Stimulated activated CD8-positive, alpha-beta memory T cell treated with anti-CD3 and anti-CD28 coated beads, Interleukin-7, amount 100 ng/mL, for 48 hours (primary cell): ENCODE data around the gene CCDC169.

Experiments
- DNase-seq, 2 donors: peaks; one replicate each; pipeline ENCODE4 v3.0.0-alpha.2; 2020; ENCODE audit warnings: low read depth in 1 of 2; ENCODE audit errors: extremely low read depth in 1 of 2

The CCDC169 gene

DNA sequence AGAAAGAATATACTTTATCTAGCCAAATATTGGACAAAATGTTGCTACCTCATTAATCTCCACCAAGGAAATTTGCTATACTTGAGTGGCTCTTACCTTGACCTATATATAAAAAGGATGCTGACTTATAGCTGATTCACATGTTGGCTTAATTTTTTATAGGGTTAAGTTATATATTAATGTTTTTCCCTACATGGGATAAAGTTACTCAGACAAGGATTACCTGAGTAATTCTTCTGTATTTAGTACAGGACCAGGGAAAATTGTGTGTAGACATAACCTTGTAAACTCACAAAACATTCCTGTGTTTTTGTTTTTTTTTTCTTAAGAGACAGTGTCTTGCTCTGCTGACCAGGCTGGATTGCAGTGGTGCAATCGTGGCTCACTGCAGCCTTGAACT lies 52.6 kb downstream of the CCDC169 start:
- DNase-seq, result no peak

DNA sequence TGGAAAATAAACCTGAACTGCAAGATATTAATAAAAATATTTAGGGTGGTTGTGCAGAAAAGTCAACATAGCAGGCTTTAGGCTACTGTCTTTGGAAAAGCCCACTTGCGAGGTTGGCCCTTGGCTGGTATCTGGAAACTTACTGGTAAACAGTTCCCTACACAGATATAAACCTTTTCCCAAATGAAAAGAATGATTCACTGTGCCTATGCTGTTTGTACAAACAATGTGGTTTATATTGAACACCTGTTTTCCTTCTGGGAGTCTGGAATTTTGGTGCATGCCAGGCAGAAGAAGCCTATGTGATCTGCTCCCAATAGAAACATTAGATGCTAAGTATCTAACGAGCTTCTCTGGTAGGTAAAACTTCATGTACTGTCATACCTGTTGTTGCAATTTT lies 53.5 kb downstream of the CCDC169 start:
- no peak for DNase-seq

DNA sequence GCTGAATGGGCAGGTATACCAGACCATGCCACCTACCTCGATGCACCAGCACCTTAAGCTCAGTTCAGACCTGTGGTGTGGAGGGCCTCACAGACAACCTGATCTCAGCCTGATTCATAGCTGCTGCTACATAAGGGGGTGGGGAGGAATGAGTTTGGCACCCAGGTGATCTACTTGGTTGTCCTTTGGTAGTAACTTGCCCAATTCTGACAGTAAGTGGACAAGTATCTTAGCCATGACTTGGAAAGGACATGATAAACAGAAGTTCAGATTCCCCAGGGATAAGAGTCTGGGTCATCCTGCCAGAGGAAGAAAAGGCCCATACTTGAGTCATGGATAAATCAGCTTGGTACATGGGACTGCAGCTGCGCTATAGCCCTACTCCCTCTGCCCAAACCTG lies 54.9 kb downstream of the CCDC169 start:
- DNase-seq, result no peak

DNA sequence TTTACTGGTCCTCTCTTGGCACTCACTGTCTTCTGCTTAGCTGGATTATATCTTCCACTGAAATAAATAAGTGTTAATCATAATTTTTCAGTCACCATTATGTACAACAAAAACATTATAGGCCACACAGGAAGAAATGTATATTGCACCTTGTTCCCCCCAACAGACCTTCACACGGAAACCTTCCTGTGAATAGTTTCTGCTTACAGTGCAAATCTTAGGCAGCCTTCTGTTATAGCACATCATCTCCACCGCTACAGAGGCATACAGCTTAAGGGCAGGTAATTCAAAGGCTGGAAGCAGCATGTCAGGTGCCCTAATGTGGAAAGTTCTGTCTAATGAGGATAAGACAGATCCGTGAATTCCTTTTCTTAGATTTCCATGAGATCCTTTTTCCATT lies 66.4 kb downstream of the CCDC169 start:
- DNase-seq, result no peak

DNA sequence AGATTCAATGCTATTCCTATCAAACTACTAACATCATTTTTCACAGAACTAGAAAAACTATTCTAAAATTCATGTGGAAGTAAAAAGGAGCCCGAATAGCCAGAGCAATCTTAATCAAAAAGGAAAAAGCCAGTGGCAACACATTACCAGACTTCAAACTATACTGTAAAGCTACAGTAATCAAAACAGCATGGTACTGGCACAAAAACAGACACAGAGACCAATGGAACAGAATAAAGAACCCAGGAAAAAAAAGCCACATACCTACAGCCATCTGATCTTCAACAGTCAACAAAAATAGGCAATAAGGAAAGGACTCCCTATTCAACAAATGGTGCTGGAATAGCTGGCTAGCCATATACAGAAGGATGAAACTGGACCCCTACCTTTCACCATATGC lies 72.9 kb downstream of the CCDC169 start:
- no peak for DNase-seq

DNA sequence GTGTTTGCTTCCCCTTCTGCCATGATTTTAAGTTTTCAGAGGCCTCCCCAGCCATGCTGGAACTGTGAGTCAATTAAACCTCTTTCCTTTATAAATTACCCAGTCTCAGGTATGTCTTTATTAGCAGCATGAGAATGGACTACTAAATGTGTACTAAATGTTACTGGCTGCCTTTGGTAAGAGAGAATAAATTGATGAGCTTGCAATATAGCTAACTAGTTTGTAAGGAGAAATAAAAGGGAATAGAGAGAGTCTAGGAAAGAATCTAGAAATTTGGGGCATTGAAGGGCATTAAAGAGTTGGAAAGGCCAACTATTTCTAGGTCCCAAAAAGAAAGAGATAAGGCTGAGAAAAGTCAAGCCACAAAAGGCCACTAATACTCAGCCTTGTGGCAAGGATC lies 77.7 kb downstream of the CCDC169 start:
- DNase-seq, result no peak

DNA sequence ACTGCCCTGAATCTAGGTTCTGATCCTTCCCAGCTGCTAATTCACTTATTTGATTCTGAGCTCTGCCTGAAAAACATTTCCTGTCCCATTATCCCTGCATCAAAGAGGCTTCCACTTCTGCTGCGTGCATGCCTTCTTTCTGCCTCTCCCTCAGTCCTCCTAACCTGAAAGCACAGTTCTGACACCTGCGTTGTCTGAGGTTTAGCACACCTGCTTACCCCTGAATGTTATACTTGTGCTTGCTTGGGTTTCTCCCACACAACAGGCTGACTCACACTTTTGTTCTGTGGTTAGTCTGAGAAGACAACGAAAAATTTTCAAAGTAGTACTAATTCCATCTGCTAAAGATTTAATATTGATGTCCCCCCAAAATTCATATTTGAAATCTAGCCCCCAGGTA lies 80.2 kb downstream of the CCDC169 start:
- no peak for DNase-seq

DNA sequence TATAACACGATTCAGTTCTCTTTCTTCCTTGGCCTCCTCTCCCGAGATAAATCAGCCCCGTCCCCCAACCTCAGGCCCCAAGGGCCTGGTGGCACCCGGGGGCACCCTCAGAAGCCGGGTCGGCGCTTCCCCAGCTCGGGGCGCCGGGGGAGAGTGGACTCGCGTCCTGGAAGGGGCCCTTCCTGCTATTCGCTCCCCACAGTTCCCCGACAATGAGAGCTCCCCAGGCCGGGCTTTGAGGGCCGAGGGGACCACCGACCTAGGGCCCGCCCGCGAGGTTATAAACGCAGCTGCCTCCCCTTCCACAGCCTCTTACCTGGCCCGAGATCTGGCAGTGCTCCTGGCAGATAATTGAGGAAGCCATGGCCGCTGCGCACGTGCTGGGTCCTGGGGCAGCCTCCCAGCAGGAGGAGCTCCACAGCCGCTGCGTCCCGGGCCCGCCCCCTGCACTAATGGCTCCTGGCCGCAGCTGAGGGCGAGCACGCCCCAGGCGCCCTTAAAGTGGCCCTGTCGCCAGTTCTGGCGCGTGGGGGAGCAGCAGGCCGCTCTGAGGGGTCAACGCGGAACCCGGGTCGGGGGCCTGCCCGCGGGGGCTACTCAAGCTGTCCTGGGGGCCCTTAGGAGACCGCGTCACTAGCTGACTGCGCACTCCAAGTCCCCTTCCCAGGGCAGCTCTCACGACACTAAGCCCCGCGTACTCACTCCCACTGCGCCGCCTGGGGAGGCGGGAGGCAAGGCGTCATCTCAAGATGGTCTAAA lies 83.3 kb downstream of the CCDC169 start, which contains the start of gene SOHLH2:
TSS of gene SOHLH2 (minus strand) at position 394 of the 759 bp plus-strand sequence. CDS start at position 364, 30 bp downstream.
- DNase-seq, result no peak

DNA sequence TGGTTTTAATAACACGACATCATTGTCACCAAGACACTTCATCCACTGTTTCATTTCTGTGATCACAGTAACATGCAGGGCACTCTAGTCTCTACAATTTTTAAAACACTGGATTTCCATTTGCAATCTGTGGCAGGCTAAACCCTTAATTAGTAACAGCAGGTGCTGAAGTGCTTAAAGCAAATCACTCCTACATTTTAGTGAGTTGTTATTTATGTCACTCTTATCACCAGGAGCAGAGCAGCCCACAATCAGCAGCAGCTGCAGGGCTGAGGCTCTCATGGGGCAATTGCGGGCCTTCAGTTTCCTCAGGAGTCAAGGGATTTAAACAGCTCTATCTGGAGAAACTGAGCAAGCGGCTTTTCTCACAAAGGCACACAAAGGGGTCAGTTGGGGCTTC lies 84.8 kb downstream of the CCDC169 start:
- no peak for DNase-seq

DNA sequence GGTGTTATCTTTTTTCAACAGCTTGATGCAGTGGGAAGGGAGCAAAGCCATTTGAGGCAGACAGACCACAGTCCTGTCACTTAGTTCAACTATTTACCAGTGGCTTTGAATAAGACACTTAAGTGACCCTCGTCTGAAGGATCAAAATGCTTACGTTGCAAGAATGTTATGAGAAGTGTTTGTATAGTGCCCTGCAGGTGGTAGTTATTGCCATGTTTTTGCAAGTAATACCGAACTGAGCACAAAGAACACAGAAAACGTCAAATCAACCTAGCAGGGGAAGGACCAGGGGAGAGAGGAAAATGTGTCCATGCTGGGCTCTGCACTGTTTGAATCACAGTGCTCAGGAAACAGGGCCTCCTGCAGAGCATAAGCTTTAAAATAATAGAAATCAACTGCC lies 86.0 kb downstream of the CCDC169 start:
- no peak for DNase-seq

DNA sequence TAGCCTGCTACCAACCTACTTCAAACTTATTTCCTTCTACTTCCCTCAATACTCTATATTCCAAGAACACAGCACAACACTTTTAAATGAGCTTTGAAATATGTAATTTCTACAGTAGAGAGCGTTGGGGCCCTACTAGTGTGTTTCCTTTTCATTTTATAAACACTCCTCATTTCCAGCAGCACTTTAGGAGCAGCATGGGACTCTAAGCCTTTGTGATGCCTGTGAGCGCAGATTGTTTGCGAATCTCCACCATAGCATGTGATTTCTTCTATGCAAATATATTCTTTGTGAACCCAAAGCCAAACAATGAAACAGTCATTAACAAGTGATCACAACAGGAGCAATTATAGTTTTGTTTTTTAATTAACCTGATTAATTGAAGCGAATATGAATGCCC lies 86.9 kb downstream of the CCDC169 start:
- no peak for DNase-seq

DNA sequence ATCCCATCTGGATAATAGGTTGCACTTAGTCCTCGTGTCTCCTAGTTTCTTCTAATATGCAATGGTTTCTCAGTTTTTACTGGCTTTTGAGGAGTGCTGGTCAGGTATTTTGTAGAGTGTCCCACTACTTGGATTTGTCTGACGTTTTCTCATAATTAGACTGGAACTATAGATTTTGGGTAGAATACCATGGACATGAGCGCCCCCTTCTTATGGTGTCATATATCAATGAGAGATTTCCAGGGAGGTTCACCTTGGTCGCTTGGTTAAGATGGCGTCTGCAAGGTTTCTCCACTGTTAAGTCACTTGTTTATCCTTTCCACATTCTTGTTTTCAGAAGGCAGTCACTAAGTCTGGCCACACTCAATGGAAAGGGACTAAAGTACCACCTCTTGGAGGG lies 89.9 kb downstream of the CCDC169 start:
- no peak for DNase-seq

DNA sequence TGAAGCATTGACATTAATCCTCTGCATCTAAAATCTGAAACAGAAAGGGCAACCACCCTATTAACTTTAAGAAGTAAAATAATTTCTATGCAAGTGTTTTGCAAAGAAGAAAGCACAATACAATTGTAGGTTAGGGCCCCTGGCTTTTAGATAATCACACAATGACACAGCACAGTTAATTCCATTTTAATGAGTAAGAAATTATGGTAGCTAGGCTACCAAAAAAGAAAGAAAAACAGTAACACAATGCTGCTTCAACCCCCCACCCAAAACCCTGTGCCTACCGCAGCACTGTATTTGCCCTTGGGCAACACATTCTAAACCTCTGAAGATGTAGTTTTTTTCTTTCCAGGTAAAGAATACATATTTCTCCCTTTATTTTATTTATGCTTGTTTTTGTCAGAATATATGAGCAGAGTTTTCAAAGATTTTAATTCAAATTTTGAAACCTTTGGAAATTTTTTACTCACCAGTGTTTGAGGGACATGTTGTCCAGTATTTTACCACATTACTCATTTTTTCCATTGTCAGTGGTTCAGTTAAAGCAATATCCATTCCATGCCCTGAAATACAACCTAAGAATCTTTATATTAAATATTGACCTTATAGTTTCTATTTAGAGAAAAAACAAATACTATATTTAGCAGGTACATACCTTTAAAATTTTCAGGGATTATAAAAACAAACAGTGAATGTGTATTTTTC lies 104.3 kb downstream of the CCDC169 start:
- DNase-seq, result no peak

DNA sequence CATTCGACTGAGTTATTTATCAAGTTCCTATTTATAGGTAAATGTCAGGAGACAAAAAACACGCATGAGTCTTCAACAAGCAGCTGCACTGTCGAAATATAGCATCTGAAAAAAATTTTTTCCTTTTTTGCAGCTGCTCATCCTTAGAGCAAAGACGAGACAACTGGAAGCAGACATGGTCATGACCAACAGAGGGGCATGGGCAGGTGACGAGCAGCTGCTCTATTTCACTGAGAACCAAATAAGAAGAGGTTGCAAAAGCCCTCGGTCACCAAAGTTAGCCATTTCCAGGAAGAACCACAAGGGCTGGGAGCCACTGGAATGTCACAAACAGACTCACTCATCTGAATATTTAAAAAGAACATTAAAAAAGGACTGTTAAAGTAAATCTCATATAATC lies 105.4 kb downstream of the CCDC169 start:
- DNase-seq, result no peak

DNA sequence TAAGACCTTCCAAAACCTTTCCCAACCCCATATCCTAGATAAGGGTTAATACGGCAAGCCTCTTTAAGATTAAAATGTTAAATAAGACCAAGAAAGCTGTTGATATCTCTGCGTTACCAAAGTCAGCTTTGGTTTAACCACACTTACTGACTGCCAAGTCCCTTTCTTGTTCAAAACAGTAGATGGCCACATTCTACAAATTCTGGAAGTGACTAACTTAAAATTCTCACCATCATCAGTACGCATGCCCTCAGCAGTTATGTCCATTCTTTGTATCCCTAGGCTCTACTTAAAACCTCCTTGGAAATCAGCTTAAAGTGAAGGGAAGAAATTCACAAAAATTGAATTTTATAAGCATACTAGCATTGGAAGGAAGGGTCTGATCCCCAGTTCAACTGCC lies 106.8 kb downstream of the CCDC169 start:
- no peak for DNase-seq

DNA sequence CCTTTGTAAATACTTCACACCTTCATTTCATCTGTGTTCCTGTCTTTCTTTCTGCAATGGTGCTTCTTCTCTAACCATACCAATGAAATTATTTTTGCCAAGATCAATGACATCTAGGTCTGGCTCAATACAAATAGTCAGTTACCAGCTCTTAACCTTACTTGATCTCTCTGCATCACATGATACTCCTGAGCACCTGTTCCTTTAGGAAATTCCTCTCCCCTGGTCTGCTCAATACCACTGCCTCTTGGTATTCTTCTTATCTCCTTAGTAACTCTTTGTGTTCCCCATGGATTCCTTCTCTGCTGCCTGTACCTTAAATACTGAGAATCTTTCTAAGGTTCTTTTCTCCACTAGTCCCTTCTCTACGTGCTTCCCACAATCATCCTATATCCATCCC lies 109.2 kb downstream of the CCDC169 start:
- no peak for DNase-seq

DNA sequence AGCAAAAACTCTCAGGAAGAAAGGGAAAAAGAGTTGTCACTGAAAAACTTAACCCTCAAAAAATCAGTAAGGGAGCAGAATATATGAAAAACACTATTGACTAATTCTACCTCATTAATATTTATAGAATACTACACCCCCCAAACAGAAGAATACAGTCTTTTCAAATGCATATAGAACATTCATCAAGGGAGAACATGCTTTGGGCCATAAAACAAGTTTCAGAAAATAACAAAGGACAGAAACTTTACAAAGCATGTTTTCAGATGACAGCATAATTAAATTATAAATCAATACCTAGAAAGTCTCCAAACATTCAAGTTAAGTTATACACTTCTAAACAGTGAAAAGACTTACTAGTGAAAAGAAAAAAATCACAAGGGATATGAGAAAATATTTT lies 113.7 kb downstream of the CCDC169 start:
- no peak for DNase-seq
